GM12878 (cell line): ENCODE measurements around the gene TPCN2. TPM values are rescaled to one million over a fixed set of nuclear protein-coding genes. Genes with fewer than 3 reads are reported as not detected.

ENCODE experiments used
- ATAC-seq: fragments of 200-7000 bp; cut with Tn5 transposase; 3 replicates; pipeline ENCODE4 v1.9.1; 2020; ENCODE audit warnings: mild to moderate bottlenecking, moderate library complexity
- BruUV-seq: library from RNA; stranded (reverse); fragments of 400-500 nt; replicated peaks from 2 replicates; lab custom pipeline; 2021; lab: Mats Ljungman, UMichigan
- CTCF ChIA-PET: fragments of 300-600 bp; sonication (Branson Sonifier 250); formaldehyde crosslinking; extraction: SDS; loops from one replicate; lab custom pipeline; 2021; ENCODE audit warnings: inconsistent platforms; lab: Yijun Ruan, JAX
- POLR2A ChIA-PET: fragments of 350-600 bp; formaldehyde crosslinking; extraction: SDS; loops from one replicate; lab custom pipeline; 2021; ENCODE audit warnings: inconsistent platforms; lab: Charles Lee
- RAD21 ChIA-PET: fragments of 300-600 bp; sonication (Branson Sonifier 250); formaldehyde crosslinking; loops from one replicate; lab custom pipeline; 2023; ENCODE audit warnings: antibody characterized with exemption; ENCODE audit not compliant: unreplicated experiment; lab: Charles Lee
- SMC1A ChIA-PET: fragments of 300-600 bp; sonication (Branson Sonifier 250); formaldehyde crosslinking; loops from one replicate; lab custom pipeline; 2023; ENCODE audit not compliant: unreplicated experiment, uncharacterized antibody; lab: Charles Lee
- DNase-seq: peaks from one replicate; pipeline ENCODE4 v3.0.0-alpha.2; 2011; ENCODE audit warnings: low read depth, low spot score
- FAIRE-seq: peaks from 3 replicates; lab custom pipeline; 2011; peaks lifted over from hg19 to GRCh38; lab: Jason Lieb, UNC
- H2AFZ ChIP-seq: 2 replicates; pipeline ENCODE4 v1.6.0; 2011; ENCODE audit warnings: low read depth, low read length, control low read depth; ENCODE audit not compliant: control insufficient read depth
- H3K27ac ChIP-seq: 2 replicates; pipeline ENCODE4 v1.5.1; 2011; ENCODE audit warnings: control low read depth; ENCODE audit not compliant: control insufficient read depth, insufficient read depth
- H3K27me3 ChIP-seq, 2 experiments: replicated peaks in 1 of 2; 2 replicates each; pipeline versions ENCODE4 v1.6.0 to v1.6.1; 2011; ENCODE audit warnings: low read length in 1 of 2; ENCODE audit not compliant: control insufficient read depth in 2 of 2, insufficient read depth in 2 of 2
- H3K36me3 ChIP-seq, 2 experiments: 2 replicates each; pipeline ENCODE4 v1.5.1; 2011; ENCODE audit warnings: low read length in 1 of 2; ENCODE audit not compliant: control insufficient read depth in 2 of 2, insufficient read depth in 2 of 2
- H3K4me1 ChIP-seq: 2 replicates; pipeline ENCODE4 v1.6.1; 2011; ENCODE audit warnings: mild to moderate bottlenecking, low read length, moderate library complexity, mixed read lengths; ENCODE audit not compliant: control insufficient read depth, insufficient read depth
- H3K4me2 ChIP-seq: 2 replicates; pipeline ENCODE4 v1.6.0; 2011; ENCODE audit warnings: control low read depth; ENCODE audit not compliant: control insufficient read depth, insufficient read depth
- H3K4me3 ChIP-seq: fragments of 200-600 bp; sonication (generic); 2 replicates; pipeline ENCODE4 v1.5.1; 2016
- H3K79me2 ChIP-seq: 2 replicates; pipeline ENCODE4 v1.6.0; 2011; ENCODE audit warnings: low read length; ENCODE audit not compliant: control insufficient read depth, insufficient read depth
- H3K9ac ChIP-seq: 2 replicates; pipeline ENCODE4 v1.8.0; 2011; ENCODE audit warnings: low read length, control low read depth, mixed read lengths; ENCODE audit not compliant: control insufficient read depth, insufficient read depth
- H3K9me3 ChIP-seq: replicated peaks from 3 replicates; pipeline ENCODE4 v1.5.1; 2011; ENCODE audit warnings: mild to moderate bottlenecking, low read length; ENCODE audit not compliant: control insufficient read depth, insufficient read depth
- H4K20me1 ChIP-seq: 2 replicates; pipeline ENCODE4 v1.6.0; 2011; ENCODE audit not compliant: control insufficient read depth, insufficient read depth
- BACH1 ChIP-seq: fragments of 450-650 bp; IDR thresholded peaks from 2 replicates; pipeline ENCODE4 v1.6.1; 2017; ENCODE audit warnings: mild to moderate bottlenecking, borderline replicate concordance
- BMI1 ChIP-seq: fragments of 450-650 bp; IDR thresholded peaks from 2 replicates; pipeline ENCODE4 v1.6.1; 2016; ENCODE audit warnings: mild to moderate bottlenecking, moderate library complexity, borderline replicate concordance
- CBX5 ChIP-seq: sonication (generic); IDR thresholded peaks from 2 replicates; pipeline ENCODE4 v1.6.1; 2016; ENCODE audit warnings: low read depth, moderate library complexity, mild to moderate bottlenecking, inconsistent platforms
- E2F4 ChIP-seq: IDR thresholded peaks from 2 replicates; pipeline ENCODE4 v1.6.1; 2012; ENCODE audit warnings: low read depth, low read length, improper control_type of control experiment
- E2F8 ChIP-seq: fragments of 450-650 bp; IDR thresholded peaks from 2 replicates; pipeline ENCODE4 v1.6.1; 2018; ENCODE audit warnings: mild to moderate bottlenecking, low read depth, moderate library complexity; ENCODE audit not compliant: partially characterized antibody
- ETV6 ChIP-seq, 2 experiments: fragments of 450-650 bp in 1 of 2; IDR thresholded peaks in 1 of 2; conservative IDR thresholded peaks in 1 of 2; 2 replicates each; pipeline ENCODE4 v1.6.1; 2014; ENCODE audit warnings: antibody characterized with exemption in 1 of 2, borderline replicate concordance in 1 of 2, low read depth in 1 of 2, mild to moderate bottlenecking in 1 of 2, moderate library complexity in 1 of 2
- GATAD2B ChIP-seq: fragments of 450-650 bp; conservative IDR thresholded peaks from 2 replicates; pipeline ENCODE4 v1.6.1; 2017; ENCODE audit warnings: low read depth, mild to moderate bottlenecking, moderate library complexity
- KLF5 ChIP-seq: fragments of 450-650 bp; IDR thresholded peaks from 2 replicates; pipeline ENCODE4 v1.6.1; 2014; ENCODE audit warnings: mild to moderate bottlenecking; ENCODE audit not compliant: partially characterized antibody
- MLLT1 ChIP-seq: fragments of 450-650 bp; IDR thresholded peaks from 2 replicates; pipeline ENCODE4 v1.6.1; 2016; ENCODE audit warnings: mild to moderate bottlenecking
- PAX5 ChIP-seq: IDR thresholded peaks from 2 replicates; pipeline ENCODE4 v1.6.1; 2011; ENCODE audit warnings: low read depth, low read length, borderline replicate concordance
- RCOR1 ChIP-seq: conservative IDR thresholded peaks from 2 replicates; pipeline ENCODE4 v1.6.1; 2012; ENCODE audit warnings: low read depth, low read length, improper control_type of control experiment
- SIN3A ChIP-seq: IDR thresholded peaks from 2 replicates; pipeline ENCODE4 v1.6.1; 2012; ENCODE audit warnings: low read depth, low read length, improper control_type of control experiment
- SMAD1 ChIP-seq: fragments of 450-650 bp; IDR thresholded peaks from 2 replicates; pipeline ENCODE4 v1.6.1; 2018; ENCODE audit warnings: mild to moderate bottlenecking, low read depth; ENCODE audit not compliant: partially characterized antibody
- SMAD5 ChIP-seq: IDR thresholded peaks from 2 replicates; pipeline ENCODE4 v1.6.1; 2016; ENCODE audit warnings: antibody characterized with exemption, low read depth
- SP1 ChIP-seq: IDR thresholded peaks from one replicate; pipeline ENCODE4 v1.6.1; 2011; ENCODE audit warnings: low read depth, low read length
- TARDBP ChIP-seq: IDR thresholded peaks from 2 replicates; pipeline ENCODE4 v1.6.1; 2016; ENCODE audit warnings: borderline replicate concordance
- ZNF622 ChIP-seq: fragments of 450-650 bp; IDR thresholded peaks from 2 replicates; pipeline ENCODE4 v1.6.1; 2017; ENCODE audit warnings: mild to moderate bottlenecking, inconsistent platforms
- WGBS: methylation state at CpG from one replicate; pipeline ENCODE4 v1.1.6; 2016; ENCODE audit warnings: low lambda C conversion rate; ENCODE audit not compliant: insufficient replicate concordance, insufficient coverage; ENCODE audit errors: missing lambda C conversion rate; 5-methylcytosine and 5-hydroxymethylcytosine counted together
- in situ Hi-C: fragments of 300-500 bp; cut with MboI; formaldehyde crosslinking; loops from 9 replicates; pipeline ENCODE4 v1.14.3; 2018; ENCODE audit warnings: mixed read lengths
- intact Hi-C: fragments of 100-400 bp; cut with micrococcal nuclease; formaldehyde crosslinking; loops from one replicate; pipeline ENCODE4 v1.14.2; 2022; ENCODE audit not compliant: unreplicated experiment
- polyA plus RNA-seq, 11 experiments: library from polyadenylated mRNA; depleted of rRNA in 4 of 11; unstranded in 6 of 11; stranded (reverse) in 5 of 11; fragments of >200 nt; fragmentation: Nextera tagmentation in 4 of 11; fragmentation: Illumina TruSeq in 1 of 11; extraction: Ambion mirVana in 4 of 11; extraction: Trizol in 1 of 11; gene quantifications; 1 replicate in 1 of 11; 2 replicates in 10 of 11; pipeline versions ENCODE4 v1.2.1 to v1.2.3, GENCODE V29; 2011 to 2016; ENCODE audit warnings: inconsistent platforms in 2 of 11, missing spikeins in 2 of 11, low read depth in 1 of 11
- total RNA-seq, 4 experiments: library from RNA; depleted of rRNA in 3 of 4; stranded (reverse); fragments of >200 nt in 3 of 4; fragmentation: Illumina TruSeq in 1 of 4; extraction: Trizol in 1 of 4; gene quantifications; 2 replicates each; pipeline versions ENCODE4 v1.2.1 to v1.2.3, GENCODE V29; 2013 to 2021
- TF ChIP-seq, protein P1 (sequence below): IDR thresholded peaks from 2 replicates; pipeline ENCODE4 v1.6.1; 2011; ENCODE audit warnings: low read depth, low read length, improper control_type of control experiment, borderline replicate concordance

The TPCN2 gene
- total and polyA plus RNA-seq, 10 of the 15 experiments (the other 5 are each of a cell fraction or from before 2014, with no cell fraction given), result 1.7 to 18.4 (median 8.4) TPM

DNA sequence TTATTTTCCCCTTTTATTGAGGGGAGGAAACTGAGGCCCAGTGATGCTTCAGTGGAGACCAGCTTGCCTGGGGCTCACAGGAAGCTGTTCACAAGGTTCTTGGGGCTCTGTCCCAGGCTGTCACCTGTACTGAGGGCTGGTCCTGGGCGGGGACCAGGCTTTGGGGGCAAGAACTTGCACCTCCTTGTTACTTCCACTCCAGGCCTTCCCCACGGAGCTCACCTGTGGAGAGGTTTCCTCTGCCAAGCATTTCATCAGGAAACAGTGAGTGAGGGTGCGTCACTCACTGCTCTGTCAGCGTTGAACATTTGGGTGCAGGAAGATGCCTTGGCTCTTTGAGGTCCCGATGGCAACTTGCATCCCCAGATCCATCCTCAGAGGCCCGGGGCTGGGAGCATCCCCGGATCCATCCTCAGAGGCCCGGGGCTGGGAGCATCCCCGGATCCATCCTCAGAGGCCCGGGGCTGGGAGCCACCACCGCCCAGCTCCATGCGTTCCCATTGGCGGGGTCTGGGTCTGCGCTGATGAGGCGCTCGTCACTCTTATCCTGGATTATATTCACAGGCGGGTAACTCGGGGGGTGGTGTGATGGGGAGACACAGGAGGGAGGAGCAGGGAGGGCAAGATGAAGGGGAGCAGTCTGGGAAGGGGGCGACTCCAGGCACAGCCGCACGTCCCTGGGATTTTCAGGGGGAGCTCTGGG is 105.6 kb downstream of the TPCN2 start:
- H3K27ac ChIP-seq, result no peak overlapping the region
- H3K36me3 ChIP-seq, result no peaks in the 10 kb centered on the region
- no peaks in the 10 kb centered on the region for H3K27me3 ChIP-seq
- no peak overlapping the region for H3K4me2 ChIP-seq
- peaks cover 32% of the 10 kb centered on the region for H3K4me1 ChIP-seq
- H3K9ac ChIP-seq, result no peak overlapping the region
- RAD21 ChIA-PET, result interaction anchor here (0.9 to 2.5 kb wide), 2 partner anchors 23 to 105 kb away, joined by 4 to 12 read pairs; no protein-coding TSS in a partner anchor
- SMC1A ChIA-PET, result interaction anchor here (0.6 to 5.5 kb wide), 6 partner anchors 12 to 461 kb away, joined by 3 to 35 read pairs (median 6); no protein-coding TSS in a partner anchor
- in situ Hi-C loops, result no loop called here
- ATAC-seq (no peak), FAIRE-seq (no peak), DNase-seq (no peak)
- intact Hi-C loops, result no loop called here
- WGBS, result 90% methylated on average over 21 of the region's 21 CpGs
- BruUV-seq, result no TSS peak
- H3K4me3 ChIP-seq, result no peak overlapping the region
- no peaks in the 10 kb centered on the region; the same call in 2 of the 3 replicates for H3K9me3 ChIP-seq
- no peaks in the 10 kb centered on the region for H4K20me1 ChIP-seq
- POLR2A ChIA-PET, result interaction anchor here (0.6 to 1.8 kb wide), 9 partner anchors 8 to 506 kb away, joined by 3 to 9 read pairs (median 5); no protein-coding TSS in a partner anchor
- CTCF ChIA-PET, result interaction anchor here (0.5 to 2.3 kb wide), 4 partner anchors 12 to 785 kb away, joined by 3 to 11 read pairs (median 4); partner anchors contain the start of gene LINC01488
- peaks cover 5% of the 10 kb centered on the region for H3K79me2 ChIP-seq
- no peak overlapping the region for H2AFZ ChIP-seq
- TF ChIP-seq E2F4, result no peak
- TF ChIP-seq BMI1, result no peak
- TF ChIP-seq MLLT1, result no peak
- no peak for TF ChIP-seq SMAD1
- no peak for TF ChIP-seq E2F8
- no peak for TF ChIP-seq ETV6 (conservative IDR thresholded peaks at IDR 0.05 in 1 of 2, IDR thresholded peaks at IDR 0.05 in 1 of 2; ENCODE audit: borderline replicate concordance in 1 of 2, low read depth in 1 of 2)
- no peak for TF ChIP-seq CBX5
- no peak for TF ChIP-seq SIN3A
- TF ChIP-seq BACH1, result no peak
- TF ChIP-seq TARDBP, result no peak
- TF ChIP-seq, protein P1, sequence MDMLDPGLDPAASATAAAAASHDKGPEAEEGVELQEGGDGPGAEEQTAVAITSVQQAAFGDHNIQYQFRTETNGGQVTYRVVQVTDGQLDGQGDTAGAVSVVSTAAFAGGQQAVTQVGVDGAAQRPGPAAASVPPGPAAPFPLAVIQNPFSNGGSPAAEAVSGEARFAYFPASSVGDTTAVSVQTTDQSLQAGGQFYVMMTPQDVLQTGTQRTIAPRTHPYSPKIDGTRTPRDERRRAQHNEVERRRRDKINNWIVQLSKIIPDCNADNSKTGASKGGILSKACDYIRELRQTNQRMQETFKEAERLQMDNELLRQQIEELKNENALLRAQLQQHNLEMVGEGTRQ, result no peak
- no peak for TF ChIP-seq ZNF622
- no peak for TF ChIP-seq KLF5
- no peak for TF ChIP-seq GATAD2B
- no peak for TF ChIP-seq RCOR1
- TF ChIP-seq SP1, result no peak
- no peak for TF ChIP-seq SMAD5
- TF ChIP-seq PAX5, result no peak
